SIG-M5 (cell line): ENCODE results near the gene NIPAL4.
"Not testable (repeated sequence)": the region's sequence is repeated elsewhere in the genome, so short reads cannot be mapped to it uniquely, and the experiment has no call there.

Experiments
- DNase-seq: peaks from one replicate; lab custom pipeline; 2025; lab: John Stamatoyannopoulos, UW

Gene NIPAL4

GRCh38 chr5:157459715-157460599 is at the start of gene NIPAL4:
Gene NIPAL4, plus strand, starts transcription at chr5:157460213. Its CDS starts 108 bp downstream, at chr5:157460321.
- DNase-seq = no peak

DNA sequence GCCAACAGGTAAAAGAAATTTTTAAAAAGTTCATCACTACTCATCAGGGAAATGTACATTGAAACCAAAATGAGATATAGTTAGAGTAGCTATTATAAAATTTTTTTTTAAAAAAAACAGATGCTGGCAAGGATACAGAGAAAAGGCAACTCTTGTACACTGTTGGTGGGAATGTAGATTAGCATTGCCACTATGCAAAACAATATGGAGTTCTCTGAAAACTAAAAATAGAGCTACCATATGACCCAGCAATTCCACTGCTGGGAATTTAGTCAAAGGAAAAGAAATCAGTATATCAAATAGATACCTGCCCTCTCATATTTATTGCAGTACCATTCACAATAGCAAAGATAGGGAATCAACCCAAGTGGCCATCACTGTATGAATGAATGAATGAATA is 44.2 kb upstream of the NIPAL4 start:
- no peak for DNase-seq

- not testable (repeated sequence) for DNase-seq
These were observed 40.5 kb upstream of the NIPAL4 start for GRCh38 chr5:157419521-157419920.

- DNase-seq = not testable (repeated sequence)
These were observed 30.1 kb upstream of the NIPAL4 start for GRCh38 chr5:157429920-157430319.

- DNase-seq = peak; percentile 15
These were observed 28.3 kb upstream of the NIPAL4 start for GRCh38 chr5:157431544-157432200.

- no peak for DNase-seq
These were observed 25.9 kb upstream of the NIPAL4 start for GRCh38 chr5:157434096-157434495.

- DNase-seq = no peak
These were observed 16.9 kb upstream of the NIPAL4 start for GRCh38 chr5:157443041-157443549.

- DNase-seq = no peak
These were observed 15.8 kb upstream of the NIPAL4 start for GRCh38 chr5:157444224-157444623.

DNA sequence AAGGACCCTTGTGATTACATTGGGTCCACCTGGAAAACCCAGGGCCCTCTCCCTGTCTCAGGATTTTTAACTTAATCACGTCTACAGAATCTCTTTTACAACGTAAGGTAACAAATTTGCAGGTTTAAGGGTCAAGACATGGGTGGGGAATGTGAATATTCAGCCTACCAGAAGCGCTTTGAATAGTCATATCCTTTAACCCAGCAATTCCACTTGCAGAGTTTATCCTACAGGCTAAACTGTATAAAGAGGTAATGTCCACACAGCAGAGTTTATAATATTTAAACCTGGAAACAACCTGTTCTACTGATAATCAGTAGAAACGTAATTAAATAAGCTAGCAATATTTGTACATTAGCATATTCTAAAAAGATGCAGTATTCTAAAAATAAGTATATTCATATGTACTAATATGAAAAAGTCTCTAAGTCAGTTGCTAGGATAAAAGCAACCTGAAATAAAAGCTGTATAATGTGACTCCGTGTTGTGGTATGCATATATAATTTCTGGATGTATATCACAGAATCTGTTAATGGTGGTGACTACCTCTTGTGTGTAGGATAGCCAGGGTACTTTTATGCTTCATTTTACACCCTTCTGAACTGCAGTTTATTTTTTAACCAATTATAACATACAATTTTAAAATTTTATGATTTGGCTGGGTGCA is 14.1 kb upstream of the NIPAL4 start:
- DNase-seq = no peak

DNA sequence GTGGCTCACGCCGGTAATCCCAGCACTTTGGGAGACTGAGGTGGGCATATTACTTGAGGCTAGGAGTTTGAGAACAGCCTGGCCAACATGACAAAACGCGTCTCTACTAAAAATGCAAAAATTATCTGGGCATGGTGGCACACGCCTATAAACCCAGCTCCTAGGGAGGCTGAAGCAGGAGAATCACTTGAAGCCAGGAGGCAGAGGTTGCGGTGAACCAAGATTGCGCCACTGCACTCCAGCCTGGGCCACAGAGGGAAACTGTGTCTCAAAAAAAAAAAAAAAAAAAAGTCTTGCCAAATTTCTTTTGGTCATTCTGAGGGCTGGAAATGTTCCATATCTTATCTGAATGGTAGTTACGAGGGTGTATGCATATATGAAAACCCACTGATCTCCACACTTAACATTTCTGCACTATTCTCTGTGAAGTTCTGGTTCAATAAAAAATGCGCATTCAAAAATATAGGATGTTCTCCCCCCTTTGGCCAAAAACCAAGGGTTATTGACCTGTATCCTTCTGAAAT is 13.5 kb upstream of the NIPAL4 start:
- DNase-seq = no peak

- no peak for DNase-seq
These were observed 12.8 kb upstream of the NIPAL4 start for GRCh38 chr5:157447201-157447637.

GRCh38 chr5:157449011-157449723 is 10.8 kb upstream of the NIPAL4 start:
- DNase-seq = no peak

DNA sequence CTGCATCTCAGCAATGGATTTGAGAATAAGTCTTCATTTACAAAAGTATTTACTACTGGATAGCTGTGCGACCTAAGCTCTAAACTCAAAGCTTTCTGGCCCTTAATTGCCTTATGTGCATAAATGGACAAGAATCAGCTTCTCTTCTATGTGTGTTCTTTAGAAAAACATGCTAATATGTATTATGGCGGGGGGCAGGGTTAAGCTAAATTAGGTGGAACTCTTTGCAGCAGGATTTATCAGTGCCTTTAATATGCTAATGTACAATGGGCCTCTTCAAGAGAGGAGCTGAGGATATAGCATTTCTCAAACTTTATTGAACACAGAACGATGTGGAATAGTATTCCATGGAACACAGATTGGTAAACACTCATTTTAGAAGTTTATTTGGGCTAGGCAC is 10.0 kb upstream of the NIPAL4 start:
- DNase-seq = no peak

GRCh38 chr5:157451806-157452205 is 8.2 kb upstream of the NIPAL4 start:
- DNase-seq = no peak

DNA sequence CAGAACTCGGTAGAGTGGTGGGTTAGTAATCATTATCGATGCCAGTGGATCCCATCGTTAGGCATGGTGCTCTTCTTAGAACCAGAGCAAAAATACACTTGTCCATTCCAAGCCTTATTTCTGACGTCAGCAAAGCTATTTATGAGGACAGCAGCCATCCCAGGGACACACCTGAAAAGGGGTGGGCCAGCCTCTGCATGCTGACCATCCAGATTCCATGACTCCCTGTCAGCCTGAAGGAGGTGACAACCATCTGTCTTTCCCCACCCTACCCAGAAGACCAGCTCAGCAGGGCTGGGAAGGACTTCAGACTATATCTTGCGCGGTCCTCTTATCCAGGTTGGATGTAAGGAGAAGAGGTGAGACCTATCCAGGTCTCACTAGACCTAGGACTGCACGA is 5.7 kb upstream of the NIPAL4 start:
- DNase-seq = no peak

DNA sequence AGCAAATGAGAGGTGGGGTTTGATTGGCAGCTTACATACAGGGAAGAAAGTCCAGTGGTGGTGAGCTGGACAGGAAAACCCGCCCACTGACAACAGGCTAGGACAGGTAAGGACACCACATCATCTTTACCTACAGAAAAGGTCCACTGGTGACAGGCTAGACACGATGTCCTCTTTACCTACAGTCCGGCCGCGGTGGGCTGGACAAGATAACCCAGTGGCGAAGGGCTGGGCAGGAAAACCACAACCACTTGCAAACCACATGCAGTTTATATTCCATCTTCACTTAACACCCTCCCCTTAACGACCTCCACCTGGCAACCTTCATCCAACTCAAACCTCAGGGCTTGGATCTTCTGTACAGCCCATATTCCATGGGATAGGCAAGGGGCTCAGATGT is 5.0 kb upstream of the NIPAL4 start:
- DNase-seq = no peak

DNA sequence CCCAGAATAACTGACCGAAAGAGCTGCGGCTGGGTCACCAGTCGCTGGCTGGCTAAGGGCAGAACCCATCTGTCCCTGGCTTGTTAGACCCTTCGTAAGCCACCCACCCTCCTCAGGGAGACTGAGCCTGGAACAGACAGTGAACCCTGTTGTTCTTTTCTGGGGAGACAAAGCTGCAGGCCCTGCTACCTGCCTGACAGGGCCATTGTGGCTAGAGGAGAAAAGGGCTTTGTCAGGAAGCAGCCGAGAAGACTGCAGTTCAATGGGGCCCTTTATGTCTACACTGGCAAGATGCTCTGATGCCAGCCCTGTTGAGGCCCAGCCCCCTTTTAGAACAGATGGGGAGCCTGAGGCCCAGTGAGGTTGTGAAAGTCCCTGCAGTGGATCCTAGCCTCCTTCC is 3.7 kb upstream of the NIPAL4 start:
- no peak for DNase-seq

- no peak for DNase-seq
These were observed 2.6 kb upstream of the NIPAL4 start for GRCh38 chr5:157457391-157457790.

DNA sequence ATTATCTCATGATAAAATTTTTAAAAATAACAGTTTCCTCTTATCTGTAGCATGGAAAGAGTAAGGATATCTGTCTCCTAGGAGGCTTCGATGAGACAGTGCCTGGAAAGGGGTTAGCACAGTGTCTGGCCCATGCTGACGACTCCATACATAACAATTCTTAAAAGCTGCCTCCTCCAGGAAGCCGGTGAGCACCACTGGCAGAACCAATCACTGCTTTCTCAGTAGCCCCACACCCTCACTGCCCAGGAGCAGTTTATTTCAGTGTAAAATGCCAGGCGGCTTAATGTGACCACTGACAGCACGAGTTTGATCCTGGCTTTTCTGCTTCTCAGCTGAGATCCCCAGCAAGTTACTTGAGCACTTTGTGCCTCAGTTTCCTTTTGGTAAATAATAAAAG is 1.2 kb upstream of the NIPAL4 start:
- no peak for DNase-seq

DNA sequence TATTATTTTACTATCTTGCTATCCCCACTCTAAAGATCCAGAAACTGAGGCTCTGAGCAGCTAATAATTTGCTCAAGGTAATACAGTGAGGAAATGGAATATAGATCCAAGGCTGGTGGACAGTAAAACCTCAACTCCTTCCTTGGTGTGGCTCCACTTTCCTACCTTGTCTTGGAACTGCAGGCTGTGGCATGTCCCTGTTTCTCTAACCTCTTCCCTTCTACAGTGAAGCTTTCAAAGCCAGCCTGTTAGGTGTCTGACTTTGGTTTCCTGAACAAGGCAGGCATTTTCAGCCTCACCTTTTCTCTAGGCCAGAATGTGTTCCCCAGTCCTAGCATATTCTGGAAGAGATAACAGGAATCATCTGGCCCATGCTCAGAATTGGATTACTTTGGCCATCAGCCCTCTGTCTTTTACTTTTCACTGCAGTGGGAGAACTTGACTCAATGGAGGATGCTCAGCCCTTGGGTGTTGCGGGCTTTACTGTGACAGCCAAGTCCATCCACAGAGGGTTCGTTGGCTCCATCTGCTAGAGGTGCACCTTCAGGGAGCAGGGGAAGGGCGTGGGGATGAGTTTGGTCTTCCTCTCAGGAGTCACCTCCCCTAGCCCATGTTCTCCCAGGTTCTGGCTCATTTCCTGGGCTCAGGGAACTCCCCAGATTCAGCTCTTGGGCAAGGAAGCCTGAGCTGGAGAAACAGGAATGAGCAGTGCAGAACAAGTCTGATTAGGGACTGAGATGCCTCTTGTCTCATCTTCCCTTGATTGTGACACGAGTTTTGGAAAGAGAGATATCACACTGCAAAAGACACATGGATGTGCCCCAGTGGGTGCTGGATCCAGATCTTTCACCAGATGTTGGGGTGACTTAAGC is 1.1 kb downstream of the NIPAL4 start:
- DNase-seq = no peak

DNA sequence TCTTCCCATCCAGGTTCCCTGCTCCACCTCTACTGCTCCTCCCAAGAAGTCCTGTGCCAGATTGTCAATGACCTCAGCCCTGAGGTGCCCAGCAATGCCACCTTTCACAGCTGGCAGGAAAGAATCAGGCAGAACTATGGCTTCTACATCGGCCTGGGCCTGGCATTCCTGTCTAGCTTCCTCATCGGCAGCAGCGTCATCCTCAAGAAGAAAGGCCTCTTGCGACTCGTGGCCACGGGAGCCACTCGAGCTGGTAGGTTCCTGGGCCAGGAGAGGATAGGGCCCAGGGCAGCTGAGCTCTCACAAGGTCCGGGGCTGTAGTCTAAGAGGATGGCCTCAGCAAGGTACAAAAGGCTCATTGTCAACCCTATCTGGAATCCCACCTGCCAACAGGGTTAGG is 3.1 kb downstream of the NIPAL4 start:
- DNase-seq = no peak
